ENCODE data around the gene RAB6B.

Gene RAB6B

GRCh38 chr3:133895208-133896001 lies at the start of gene RAB6B:
Gene RAB6B, minus strand, starts transcription at chr3:133895882. Its CDS starts 416 bp downstream, at chr3:133895466.
- DNase-seq: no peak

DNA sequence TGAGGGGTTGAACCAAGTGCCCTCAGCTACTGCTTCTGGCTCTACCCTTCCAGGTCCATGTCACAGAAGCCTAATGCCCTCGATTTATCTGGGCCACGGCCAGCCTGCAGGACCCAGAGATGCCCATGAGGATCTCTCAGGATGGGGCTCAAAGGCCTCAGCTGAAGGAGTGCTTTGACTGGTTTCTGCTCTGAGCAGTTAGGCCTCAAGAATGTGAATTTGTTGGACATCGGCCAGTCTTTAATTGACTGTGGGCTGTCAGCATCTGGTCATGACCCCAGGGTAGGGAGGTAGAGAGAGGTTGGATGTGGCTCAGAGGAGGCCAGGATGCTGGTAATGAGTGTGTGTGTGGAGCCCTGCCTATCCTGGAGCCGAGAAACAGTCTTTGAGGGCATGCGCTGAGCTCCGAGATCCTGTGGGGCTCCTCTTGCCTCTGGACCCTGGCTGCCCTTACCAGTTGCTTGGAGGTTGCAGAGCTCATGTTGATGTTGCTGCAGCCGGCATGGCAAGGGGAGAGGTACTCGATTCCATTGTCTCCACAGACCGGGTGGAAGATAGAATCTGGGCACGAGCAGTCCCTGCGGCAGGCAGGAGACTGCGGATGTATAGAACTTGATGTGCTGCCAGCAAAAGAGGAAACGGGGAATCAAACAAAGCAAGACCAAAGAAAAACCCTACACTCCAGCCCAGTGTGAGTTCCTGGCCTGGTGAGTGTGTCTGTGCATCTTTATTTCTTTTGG lies 49.1 kb upstream of the RAB6B start:
- no peak for DNase-seq

- no peak for DNase-seq
Observed at GRCh38 chr3:133944181-133944580, 48.5 kb upstream of the RAB6B start.

DNA sequence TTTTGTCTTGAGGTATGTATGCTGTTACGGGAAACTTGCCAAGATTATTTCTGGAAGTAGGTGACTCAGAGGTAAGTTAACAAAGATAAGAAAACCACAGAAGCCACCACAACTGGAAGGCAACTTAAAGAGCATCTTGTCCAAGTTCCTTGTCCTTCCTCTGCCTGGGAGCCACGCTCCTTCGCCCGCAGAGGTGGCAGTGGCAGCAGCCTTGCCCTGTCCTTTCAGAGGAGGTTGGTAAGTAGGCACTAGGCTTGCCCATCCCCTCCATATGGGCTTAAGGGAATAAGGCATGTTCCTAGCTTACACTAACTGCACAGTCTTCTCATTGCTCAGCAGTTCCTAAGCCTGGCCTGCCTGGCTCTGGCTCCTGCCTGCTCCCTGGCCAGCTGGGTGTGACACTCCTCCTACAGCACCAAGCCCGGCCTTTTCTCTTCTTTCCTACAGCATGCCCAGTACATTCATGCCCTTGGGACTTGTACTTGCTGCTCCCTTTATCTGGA lies 48.0 kb upstream of the RAB6B start:
- no peak for DNase-seq

DNA sequence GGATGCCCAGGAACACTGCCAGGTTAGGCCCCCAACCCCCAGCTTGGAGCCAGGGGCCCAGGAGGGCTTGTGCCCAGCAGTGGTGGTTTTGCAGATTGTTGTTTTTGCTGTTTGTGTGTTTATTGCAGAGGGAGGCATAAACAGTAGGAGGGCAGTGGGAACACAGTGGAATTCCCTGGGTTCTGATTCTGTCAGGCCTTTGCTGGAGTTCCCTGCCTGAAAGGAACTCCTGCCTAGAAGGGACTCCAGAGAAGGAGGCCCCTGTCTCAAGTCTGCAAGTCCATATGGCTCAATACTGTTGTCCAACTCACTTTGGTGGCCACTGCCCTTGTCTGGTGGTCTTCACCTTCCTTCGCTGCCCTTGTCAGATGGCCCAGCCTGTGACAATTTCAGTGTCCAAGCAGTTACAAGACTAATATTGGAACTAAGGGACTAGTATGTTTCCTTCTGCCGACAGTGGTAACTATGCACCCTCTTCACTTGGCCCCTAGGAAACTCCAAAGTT lies 47.4 kb upstream of the RAB6B start:
- no peak for DNase-seq

- no peak for DNase-seq
Observed at GRCh38 chr3:133941415-133941821, 45.7 kb upstream of the RAB6B start.

- DNase-seq: no peak
Observed at GRCh38 chr3:133940536-133940935, 44.9 kb upstream of the RAB6B start.

DNA sequence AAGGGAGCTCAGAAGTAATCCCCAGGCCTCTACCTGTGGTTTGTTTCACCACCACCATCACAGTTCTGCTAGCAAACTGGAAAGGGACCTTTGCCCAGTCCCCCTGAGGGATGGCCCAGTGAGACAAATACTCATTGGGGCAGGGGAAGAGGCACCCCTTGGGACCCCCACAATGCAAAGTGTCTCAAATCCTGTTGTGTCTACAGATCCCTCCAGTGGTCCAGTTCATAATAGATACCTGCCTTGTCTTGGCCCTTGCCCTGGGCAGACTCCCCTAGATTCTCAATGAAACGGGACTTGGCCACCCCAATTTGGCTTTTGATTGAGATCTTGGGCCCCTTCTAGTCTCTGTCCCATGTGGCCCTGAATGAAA lies 43.8 kb upstream of the RAB6B start:
- no peak for DNase-seq

- DNase-seq: no peak
Observed at GRCh38 chr3:133938770-133939462, 43.2 kb upstream of the RAB6B start.

DNA sequence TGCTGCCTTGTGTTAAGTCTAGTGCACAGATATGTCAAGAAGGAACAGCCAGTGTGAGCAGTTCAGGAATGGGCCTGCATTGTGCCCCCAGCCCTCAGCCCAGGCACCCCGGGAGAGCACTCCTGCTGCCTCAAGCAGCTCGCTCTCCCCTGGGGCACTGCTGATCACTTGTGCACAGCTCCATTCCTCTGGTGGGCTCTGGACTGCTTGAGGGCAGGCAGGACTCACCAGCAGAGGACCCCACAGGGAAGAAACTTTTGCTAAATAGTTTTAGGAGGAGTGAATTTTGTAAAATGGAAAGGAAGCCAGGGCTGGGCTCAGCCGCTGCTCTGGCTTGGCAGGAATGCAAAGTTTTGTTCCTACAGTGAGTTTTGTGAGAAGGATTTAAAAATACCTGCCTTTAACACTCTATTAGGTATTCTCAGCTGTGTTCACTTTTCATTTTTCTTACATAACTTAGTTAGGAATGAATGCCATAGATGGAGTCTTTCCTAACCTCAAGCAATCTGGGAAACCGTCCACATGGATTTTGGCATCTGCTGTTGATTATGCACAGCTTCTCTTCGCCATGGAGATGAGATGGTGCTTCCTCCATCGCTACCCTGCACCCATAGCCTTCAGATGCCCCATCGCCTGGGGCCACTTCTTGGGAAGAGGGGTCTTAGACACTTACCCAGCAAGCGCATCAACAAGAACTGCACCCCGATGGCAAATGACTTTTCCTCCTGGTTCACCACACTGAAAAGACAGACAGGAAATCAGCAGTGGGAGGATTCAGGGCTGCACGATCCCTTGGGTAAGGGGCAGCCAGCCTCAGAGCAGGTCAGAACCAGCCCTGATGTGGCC lies 42.3 kb upstream of the RAB6B start:
- no peak for DNase-seq

GRCh38 chr3:133937061-133937686 lies 41.5 kb upstream of the RAB6B start:
- no peak for DNase-seq

DNA sequence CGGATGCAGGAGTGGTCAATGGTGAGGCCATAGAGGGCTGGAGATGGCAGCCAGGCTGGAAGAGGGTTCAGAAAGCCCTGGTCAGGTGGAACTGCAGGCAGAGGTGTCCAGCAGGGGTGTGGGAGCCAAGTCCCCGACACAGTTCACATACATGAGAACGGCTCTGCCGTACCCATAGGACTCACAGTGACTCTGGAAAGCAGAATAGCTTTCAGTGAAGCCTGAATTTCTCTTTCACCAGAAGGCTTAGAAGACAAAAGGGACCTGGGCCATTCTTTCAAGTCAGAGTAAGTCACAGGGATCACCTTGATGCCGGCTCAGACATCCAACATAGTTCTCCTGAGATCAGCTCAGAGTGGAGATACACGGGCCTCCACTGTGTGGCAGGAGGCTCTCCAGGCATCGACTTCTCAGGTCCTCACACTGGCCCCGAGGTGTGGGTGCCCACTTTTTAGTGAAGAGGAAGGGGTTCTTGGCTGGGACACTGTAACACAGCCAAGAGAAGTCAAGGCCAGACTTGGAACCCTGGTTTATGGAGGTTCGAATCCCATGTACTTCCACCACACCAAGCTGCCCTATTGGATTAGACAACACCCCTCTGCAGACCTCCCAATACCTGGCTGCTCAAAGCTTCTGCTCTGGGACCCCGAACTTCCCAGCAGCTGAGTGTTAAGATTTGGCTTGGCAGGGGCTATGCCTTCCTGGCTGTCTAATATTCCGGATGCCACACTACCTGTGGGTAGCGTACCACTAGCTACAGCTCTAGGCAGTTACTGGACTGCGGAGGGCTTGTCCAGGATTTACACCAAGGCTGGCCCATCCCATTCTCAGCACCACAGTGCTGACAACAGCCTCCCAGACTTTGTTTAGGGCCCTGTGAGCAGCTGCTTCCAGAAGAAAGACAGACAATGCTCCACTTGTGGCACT lies 40.4 kb upstream of the RAB6B start:
- DNase-seq: no peak

- no peak for DNase-seq
Observed at GRCh38 chr3:133934996-133935842, 39.5 kb upstream of the RAB6B start.

DNA sequence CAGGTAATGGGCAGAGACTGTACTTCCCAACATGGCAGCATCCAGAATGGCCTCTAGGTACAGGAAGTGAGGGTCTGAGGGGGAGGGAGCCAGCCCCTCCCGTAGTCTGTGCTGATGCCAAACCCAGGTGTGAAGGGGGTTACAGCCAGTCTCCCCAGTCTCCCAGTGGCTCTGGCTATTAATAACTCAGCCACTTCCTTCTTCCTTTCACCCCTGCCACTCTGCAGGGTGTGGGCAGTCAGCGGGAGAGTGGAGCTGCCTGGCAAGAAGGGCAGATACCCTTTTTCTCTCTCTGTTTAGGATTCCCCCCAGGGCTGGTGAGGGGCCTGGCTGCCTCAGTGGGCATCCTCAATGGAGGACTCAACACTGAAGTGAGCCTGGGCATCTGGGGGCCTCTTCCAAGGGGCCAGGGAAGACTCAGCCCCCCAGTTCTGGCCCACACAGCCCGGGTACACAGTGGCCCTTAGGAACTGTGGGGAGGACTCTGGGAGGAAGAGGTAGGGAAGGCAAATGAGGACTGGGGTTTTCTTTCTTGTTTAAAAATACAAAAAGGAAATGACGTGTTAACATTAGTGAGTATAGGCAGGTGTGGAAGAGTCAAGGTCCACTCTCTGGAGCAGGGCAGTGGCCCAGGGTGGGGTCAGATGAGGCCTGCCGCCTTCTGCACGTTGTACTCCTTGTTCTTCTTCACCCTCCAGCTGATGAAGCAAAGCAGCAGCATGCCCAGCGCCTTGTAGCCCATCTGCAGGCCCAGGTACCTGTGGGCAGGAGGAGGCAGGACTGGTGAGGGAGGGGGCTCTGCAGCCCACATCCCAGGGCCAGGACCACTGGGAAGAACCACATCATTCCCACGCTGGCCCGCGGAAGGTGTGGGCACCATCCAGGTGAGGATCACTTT lies 38.6 kb upstream of the RAB6B start:
- no peak for DNase-seq

GRCh38 chr3:133933097-133934024 lies 37.7 kb upstream of the RAB6B start:
- DNase-seq: no peak

- no peak for DNase-seq
Observed at GRCh38 chr3:133932009-133932408, 36.3 kb upstream of the RAB6B start.

DNA sequence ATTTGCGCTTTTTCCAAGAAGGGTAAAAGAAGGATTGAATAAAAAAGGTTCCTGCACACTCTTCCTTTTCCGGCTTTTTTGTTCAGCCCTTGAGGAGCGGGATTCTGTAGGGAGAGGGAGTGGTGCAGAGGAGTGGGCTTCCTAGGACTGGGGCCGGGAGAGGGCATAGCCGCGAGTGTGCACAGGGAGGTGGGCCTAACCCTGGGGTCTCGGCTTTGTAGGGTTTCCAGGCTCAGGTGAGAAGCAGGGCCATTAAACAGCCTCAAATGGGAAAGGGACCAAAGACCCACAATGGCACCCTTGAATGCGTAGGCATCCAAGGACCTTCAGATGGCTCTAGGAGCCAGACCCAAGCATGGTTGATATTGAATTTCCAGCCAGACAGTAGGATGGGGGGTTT lies 35.4 kb upstream of the RAB6B start:
- DNase-seq: no peak
